ENCODE results near the gene TMC1. TPM values are rescaled to one million over a fixed set of nuclear protein-coding genes. Genes with fewer than 3 reads are reported as not detected.

Gene TMC1
- total RNA-seq, 1 donor from 2014 or later = not detected

DNA sequence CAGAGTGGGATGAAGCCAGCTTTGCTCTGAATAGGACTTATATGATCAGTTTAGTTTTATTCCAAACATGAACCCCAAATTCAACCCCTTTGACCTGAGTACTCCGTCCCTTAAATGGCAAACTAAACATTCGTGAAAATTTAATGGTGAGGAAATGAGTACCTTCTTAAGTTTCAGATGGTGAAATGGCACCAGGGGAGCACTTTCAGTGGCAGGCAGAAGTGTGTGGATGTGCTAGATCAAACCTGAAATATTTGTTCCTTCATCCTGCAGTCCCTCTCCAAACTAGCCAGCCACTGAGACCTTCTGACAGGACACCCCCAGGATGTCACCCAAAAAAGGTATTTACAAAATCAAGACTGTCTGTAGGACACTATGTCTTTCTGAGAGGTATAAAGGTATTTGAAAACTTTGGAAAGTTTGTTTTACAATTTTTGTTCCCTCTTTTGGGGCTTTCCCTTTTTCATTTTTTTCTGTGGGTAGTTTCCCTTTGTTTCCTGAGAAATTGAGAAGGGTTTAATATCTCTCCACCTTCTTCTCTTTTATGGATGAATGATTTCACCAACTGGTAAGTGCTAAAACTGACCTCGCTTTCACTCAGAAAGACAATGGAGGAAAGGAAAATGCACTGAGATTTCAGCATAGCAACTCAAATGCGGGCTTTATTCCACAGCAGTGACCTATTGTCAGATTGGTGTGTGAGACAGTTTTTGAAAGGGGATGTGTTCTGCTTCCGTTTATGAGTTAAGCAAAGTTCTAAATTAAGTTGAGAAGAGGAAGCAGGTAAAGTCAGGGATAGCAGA is 127.1 kb downstream of the TMC1 start:
- Mint-ChIP-seq H3K4me3 (no peak overlapping the region), H3K9me3 (no peaks in the 10 kb centered on the region), H3K27ac (peak overlapping the region; percentile 61), H3K27me3 (ENCODE audit: insufficient read depth, low read depth) (no peaks in the 10 kb centered on the region), H3K36me3 (no peaks in the 10 kb centered on the region), H3K4me1 (peaks cover 21% of the 10 kb centered on the region)
- Histone ChIP-seq H3K9ac (no peak overlapping the region), H3K4me3 (no peak overlapping the region), H3K27me3 (no peaks in the 10 kb centered on the region), H3K79me2 (ENCODE audit: low read depth) (no peaks in the 10 kb centered on the region), H3K4me1 (peaks cover 9% of the 10 kb centered on the region), H2AFZ (replicated peaks) (peak overlapping the region; percentile 19), H3K9me3 (ENCODE audit: low read depth) (no peaks in the 10 kb centered on the region), H4K20me1 (ENCODE audit: low read depth) (no peaks in the 10 kb centered on the region), H3K4me2 (peak overlapping the region; percentile 9), H3F3A (ENCODE audit: low read depth) (no peaks in the 10 kb centered on the region), H3K27ac (no peak overlapping the region), H3K36me3 (no peaks in the 10 kb centered on the region)
- no peak for DNase-seq (ENCODE audit: low spot score)
- TF ChIP-seq EZH2phosphoT487 (IDR thresholded peaks at IDR 0.05) = no peak

DNA sequence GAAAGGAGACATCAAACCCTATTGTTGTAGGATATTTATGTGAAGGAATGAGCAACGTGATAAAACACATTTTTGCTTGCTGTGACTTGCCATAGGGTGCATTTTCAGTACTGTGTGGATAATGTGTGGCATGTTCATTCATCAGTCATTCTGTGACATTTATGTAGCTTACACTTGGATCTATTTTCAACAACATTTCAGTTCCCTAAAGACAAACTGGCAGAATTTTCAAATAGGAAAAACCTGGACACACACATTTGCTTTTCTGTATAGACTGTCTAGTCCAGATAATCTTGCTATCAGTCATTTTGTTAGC is 127.7 kb downstream of the TMC1 start:
- H3K36me3 ChIP-seq = no peaks in the 10 kb centered on the region
- Mint-ChIP-seq H3K9me3 (no peaks in the 10 kb centered on the region), H3K36me3 (no peaks in the 10 kb centered on the region), H3K27ac (no peak overlapping the region), H3K4me3 (no peak overlapping the region), H3K4me1 (peaks cover 21% of the 10 kb centered on the region), H3K27me3 (ENCODE audit: insufficient read depth, low read depth) (no peaks in the 10 kb centered on the region)
- peaks cover 9% of the 10 kb centered on the region for H3K4me1 ChIP-seq
- H4K20me1 ChIP-seq (ENCODE audit: low read depth) = no peaks in the 10 kb centered on the region
- H3F3A ChIP-seq (ENCODE audit: low read depth) = no peaks in the 10 kb centered on the region
- H3K4me2 ChIP-seq = peak overlapping the region; percentile 9
- TF ChIP-seq EZH2 (IDR thresholded peaks at IDR 0.05) = no peak
- TF ChIP-seq, protein P1, sequence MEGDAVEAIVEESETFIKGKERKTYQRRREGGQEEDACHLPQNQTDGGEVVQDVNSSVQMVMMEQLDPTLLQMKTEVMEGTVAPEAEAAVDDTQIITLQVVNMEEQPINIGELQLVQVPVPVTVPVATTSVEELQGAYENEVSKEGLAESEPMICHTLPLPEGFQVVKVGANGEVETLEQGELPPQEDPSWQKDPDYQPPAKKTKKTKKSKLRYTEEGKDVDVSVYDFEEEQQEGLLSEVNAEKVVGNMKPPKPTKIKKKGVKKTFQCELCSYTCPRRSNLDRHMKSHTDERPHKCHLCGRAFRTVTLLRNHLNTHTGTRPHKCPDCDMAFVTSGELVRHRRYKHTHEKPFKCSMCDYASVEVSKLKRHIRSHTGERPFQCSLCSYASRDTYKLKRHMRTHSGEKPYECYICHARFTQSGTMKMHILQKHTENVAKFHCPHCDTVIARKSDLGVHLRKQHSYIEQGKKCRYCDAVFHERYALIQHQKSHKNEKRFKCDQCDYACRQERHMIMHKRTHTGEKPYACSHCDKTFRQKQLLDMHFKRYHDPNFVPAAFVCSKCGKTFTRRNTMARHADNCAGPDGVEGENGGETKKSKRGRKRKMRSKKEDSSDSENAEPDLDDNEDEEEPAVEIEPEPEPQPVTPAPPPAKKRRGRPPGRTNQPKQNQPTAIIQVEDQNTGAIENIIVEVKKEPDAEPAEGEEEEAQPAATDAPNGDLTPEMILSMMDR (IDR thresholded peaks at IDR 0.05) = no peak
- no peak for TF ChIP-seq EZH2phosphoT487 (IDR thresholded peaks at IDR 0.05)
- H3K27ac ChIP-seq = no peak overlapping the region
- peak overlapping the region; percentile 19 for H2AFZ ChIP-seq (replicated peaks)
- no peaks in the 10 kb centered on the region for H3K79me2 ChIP-seq (ENCODE audit: low read depth)
- H3K27me3 ChIP-seq = no peaks in the 10 kb centered on the region
- no peak overlapping the region for H3K4me3 ChIP-seq
- no peak for DNase-seq (ENCODE audit: low spot score)
- no peaks in the 10 kb centered on the region for H3K9me3 ChIP-seq (ENCODE audit: low read depth)
- H3K9ac ChIP-seq = no peak overlapping the region

DNA sequence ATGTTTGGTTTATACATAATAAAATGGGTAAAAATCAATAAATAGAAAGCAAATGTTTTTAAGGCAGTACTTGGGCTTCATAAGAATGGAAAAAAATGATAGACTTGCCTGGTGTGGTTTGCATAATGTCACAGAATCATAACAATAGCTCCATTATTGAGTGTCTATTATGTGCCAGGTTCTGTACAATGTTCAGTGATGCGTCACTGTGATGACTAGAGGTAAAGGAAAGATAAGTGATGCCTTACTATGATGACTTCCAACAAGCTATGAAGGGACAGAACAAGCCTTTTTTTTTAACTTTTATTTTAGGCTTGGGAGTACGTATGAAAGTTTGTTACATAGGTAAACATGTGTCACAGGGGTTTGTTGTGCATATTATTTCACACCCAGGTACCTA is 128.8 kb downstream of the TMC1 start:
- Mint-ChIP-seq H3K27me3 (ENCODE audit: insufficient read depth, low read depth) (no peaks in the 10 kb centered on the region), H3K4me3 (no peak overlapping the region), H3K27ac (no peak overlapping the region), H3K4me1 (peaks cover 21% of the 10 kb centered on the region), H3K9me3 (no peaks in the 10 kb centered on the region), H3K36me3 (no peaks in the 10 kb centered on the region)
- no peak for DNase-seq (ENCODE audit: low spot score)
- Histone ChIP-seq H3K79me2 (ENCODE audit: low read depth) (no peaks in the 10 kb centered on the region), H3K4me3 (no peak overlapping the region), H3K27me3 (no peaks in the 10 kb centered on the region), H3K4me2 (no peak overlapping the region), H3K36me3 (no peaks in the 10 kb centered on the region), H3K4me1 (peaks cover 9% of the 10 kb centered on the region), H4K20me1 (ENCODE audit: low read depth) (no peaks in the 10 kb centered on the region), H2AFZ (replicated peaks) (no peak overlapping the region), H3K9me3 (ENCODE audit: low read depth) (no peaks in the 10 kb centered on the region), H3F3A (ENCODE audit: low read depth) (no peaks in the 10 kb centered on the region), H3K27ac (no peak overlapping the region), H3K9ac (no peak overlapping the region)
- no peak for TF ChIP-seq EZH2phosphoT487 (IDR thresholded peaks at IDR 0.05)
- TF ChIP-seq, protein P1 (IDR thresholded peaks at IDR 0.05) = no peak
- no peak for TF ChIP-seq EZH2 (IDR thresholded peaks at IDR 0.05)

DNA sequence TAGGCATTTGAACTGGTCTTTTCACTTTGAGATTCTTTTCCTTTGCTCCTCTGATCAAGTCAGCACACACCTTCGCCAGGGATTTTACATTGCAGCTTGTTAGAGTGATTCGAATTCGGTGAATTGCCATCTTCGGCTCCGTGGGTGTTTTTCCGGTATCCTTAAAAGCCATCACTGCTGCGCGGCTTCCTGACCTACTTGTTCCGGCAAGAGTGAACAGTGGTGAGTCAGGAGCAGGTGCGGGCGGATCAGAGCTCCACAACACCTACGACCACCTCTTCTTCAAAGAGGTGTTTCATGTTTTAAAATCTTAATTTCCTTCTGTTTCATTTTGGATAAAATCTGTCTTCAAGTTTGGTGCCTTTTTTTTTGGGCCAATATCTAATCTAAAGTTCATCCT is 134.6 kb downstream of the TMC1 start:
- Histone ChIP-seq H3F3A (ENCODE audit: low read depth) (no peaks in the 10 kb centered on the region), H3K36me3 (no peaks in the 10 kb centered on the region), H3K4me1 (no peaks in the 10 kb centered on the region), H3K4me3 (no peak overlapping the region), H3K4me2 (no peak overlapping the region), H3K27me3 (no peaks in the 10 kb centered on the region), H4K20me1 (ENCODE audit: low read depth) (no peaks in the 10 kb centered on the region), H3K9me3 (ENCODE audit: low read depth) (no peaks in the 10 kb centered on the region), H2AFZ (replicated peaks) (no peak overlapping the region), H3K79me2 (ENCODE audit: low read depth) (no peaks in the 10 kb centered on the region), H3K9ac (no peak overlapping the region), H3K27ac (no peak overlapping the region)
- Mint-ChIP-seq H3K4me1 (no peaks in the 10 kb centered on the region), H3K27ac (no peak overlapping the region), H3K9me3 (peaks cover 6% of the 10 kb centered on the region), H3K4me3 (no peak overlapping the region), H3K36me3 (no peaks in the 10 kb centered on the region), H3K27me3 (ENCODE audit: insufficient read depth, low read depth) (no peaks in the 10 kb centered on the region)
- no peak for DNase-seq (ENCODE audit: low spot score)
- TF ChIP-seq, protein P1 (IDR thresholded peaks at IDR 0.05) = no peak

Data from neural progenitor cell (in vitro differentiated cells).